ENCODE data around the gene FSTL4. TPM values are rescaled to one million over a fixed set of nuclear protein-coding genes. Genes with fewer than 3 reads are reported as not detected.
"Not testable (repeated sequence)": the region's sequence is repeated elsewhere in the genome, so short reads cannot be mapped to it uniquely, and the experiment has no call there.

FSTL4 gene
- total RNA-seq, 2 donors from 2014 or later = not detected

DNA sequence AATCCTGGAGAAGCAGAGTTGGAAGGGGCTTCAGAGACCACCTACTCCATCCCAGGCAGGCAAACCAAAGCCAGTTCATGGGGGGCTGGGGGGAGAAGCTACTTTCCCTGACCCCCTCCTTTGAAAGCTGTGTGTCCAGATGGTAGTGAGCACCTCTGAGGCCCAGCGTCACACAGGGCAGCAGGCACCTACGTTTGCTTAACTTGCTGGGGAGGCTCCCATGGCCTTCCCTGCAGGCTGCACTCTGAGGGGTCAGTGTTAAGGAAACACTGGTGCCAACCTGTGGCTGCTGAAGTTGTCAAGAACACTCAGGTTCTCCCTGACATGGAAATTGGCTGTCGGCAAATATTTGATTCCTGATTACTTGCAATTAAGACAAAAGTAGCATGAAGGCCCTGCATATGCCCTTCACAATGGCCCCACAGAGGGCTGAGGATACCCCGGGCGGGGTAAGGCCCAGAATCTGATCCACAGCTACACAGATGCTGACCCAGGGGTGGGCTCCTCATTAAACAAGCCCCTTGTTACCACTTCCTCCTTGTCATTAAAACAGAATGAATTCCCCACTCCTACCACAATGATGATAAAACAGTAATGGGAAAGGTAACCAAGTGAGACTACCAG lies 208.5 kb downstream of the FSTL4 start:
- DNase-seq (ENCODE audit: low spot score in 2 of 2) (no peak), ATAC-seq (no peak)
- Mint-ChIP-seq H3K36me3 (no peaks in the 10 kb centered on the region), H3K9me3 (no peaks in the 10 kb centered on the region), H3K27ac (no peak overlapping the region)

GRCh38 chr5:133402775-133403174 lies 209.6 kb downstream of the FSTL4 start:
- Mint-ChIP-seq H3K27ac (no peak overlapping the region), H3K36me3 (no peaks in the 10 kb centered on the region), H3K9me3 (no peaks in the 10 kb centered on the region)
- DNase-seq (ENCODE audit: low spot score in 2 of 2) (no peak), ATAC-seq (no peak)

DNA sequence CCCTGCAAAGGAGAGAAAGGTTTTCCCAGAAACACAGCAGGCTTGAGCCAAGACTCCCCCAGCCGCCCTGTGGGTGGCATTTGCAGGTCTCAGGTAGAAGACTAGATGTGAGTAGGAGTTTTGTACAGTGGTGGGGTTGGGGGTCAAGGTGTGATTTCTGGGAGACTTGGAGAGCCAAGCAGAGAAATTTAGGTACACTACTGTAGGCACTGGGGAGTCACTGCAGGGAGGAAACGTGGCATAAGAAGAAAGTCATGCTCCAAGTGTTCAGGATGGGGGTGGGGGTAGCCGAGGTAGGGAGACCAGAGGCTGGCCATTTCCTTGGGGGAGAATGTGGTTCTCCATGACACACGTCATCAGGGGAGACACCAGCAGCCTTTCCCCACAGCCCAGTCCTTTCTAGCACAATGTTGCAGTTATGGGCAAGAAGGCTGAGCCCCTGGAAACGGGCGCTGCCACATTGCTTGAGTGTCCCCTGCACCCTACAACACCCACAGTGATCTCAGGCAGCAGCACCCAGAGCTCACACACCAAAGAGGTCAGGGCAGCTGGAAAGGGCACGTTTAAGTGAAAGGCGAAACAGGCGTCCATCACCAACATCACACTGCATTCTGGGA lies 210.5 kb downstream of the FSTL4 start:
- no peak for DNase-seq (ENCODE audit: low spot score in 2 of 2)
- no peak for ATAC-seq
- Mint-ChIP-seq H3K27ac (no peak overlapping the region), H3K36me3 (no peaks in the 10 kb centered on the region), H3K9me3 (no peaks in the 10 kb centered on the region)

GRCh38 chr5:133400831-133401351 lies 211.4 kb downstream of the FSTL4 start:
- H3K36me3 Mint-ChIP-seq = peaks cover 0 to under 1% of the 10 kb centered on the region in 2 donors
- no peak overlapping the region for H3K27ac Mint-ChIP-seq
- H3K9me3 Mint-ChIP-seq = no peaks in the 10 kb centered on the region
- ATAC-seq (no peak), DNase-seq (ENCODE audit: low spot score in 2 of 2) (no peak)

DNA sequence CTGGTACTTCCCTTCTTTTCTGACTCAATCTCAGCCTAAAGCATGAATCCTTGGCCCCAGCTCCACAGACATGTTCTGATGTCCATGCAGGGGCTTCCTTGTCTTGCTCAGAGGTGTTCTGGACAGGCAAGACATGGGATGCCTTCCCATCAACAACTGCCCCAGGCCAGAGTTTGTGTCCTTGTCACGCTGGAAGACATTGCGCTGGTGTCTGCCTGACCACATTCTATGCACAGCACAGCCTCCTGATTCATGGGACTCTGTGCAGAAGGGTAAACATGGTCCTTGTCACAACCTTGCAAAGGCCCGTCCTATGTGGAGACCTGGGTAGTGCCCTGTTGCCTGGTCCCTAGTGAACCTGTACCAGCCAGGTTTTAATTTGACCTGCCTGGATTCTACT lies 212.2 kb downstream of the FSTL4 start:
- H3K9me3 Mint-ChIP-seq = peaks cover 0 to 7% of the 10 kb centered on the region in 2 donors
- H3K27ac Mint-ChIP-seq = no peak overlapping the region
- DNase-seq (ENCODE audit: low spot score in 2 of 2) (no peak), ATAC-seq (no peak)
- H3K36me3 Mint-ChIP-seq = peaks cover 0 to 8% of the 10 kb centered on the region in 2 donors

DNA sequence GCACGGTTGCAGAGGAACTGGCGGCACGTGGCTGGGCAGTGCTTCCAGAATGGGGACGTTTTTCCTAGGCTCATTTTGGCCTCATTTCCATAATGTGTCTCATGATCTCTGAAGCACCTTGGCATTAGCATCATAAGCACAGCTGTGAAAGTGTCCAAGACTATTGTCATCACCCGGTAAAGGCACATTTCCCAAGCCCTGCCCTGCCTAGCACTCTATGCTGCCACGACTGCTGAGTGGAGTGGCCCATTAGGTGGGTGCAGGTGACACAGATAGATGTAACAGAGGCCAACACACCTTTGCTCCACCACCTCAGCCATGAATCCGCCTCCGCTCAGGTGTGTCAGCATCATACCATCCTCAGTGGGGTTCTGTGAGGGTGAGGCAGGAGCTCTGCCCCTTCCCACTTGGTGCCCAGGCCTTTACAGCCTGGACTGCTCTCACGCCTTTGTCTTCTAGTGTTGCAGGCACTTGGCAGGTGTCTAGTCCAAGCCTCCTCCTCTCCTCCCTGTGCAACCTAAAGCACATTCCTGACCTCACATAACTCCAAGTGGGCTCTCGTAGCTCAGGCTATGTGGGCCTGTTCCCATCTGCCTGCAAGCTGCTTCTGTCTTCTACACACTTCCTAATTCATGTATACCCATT lies 213.0 kb downstream of the FSTL4 start:
- Mint-ChIP-seq H3K36me3 (peaks cover 0 to 8% of the 10 kb centered on the region in 2 donors), H3K9me3 (peaks cover 0 to 7% of the 10 kb centered on the region in 2 donors), H3K27ac (no peak overlapping the region)
- DNase-seq (ENCODE audit: low spot score in 2 of 2) (no peak), ATAC-seq (no peak)

- peaks cover 0 to 7% of the 10 kb centered on the region in 2 donors for H3K9me3 Mint-ChIP-seq
- peaks cover 0 to 8% of the 10 kb centered on the region in 2 donors for H3K36me3 Mint-ChIP-seq
- peak; percentile 81 to 95 for ATAC-seq
- DNase-seq (ENCODE audit: low spot score in 2 of 2) = peak in 1 of 2 donors; percentile 30
- H3K27ac Mint-ChIP-seq = peak overlapping the region in 1 of 2 donors; percentile 41
These were observed 213.7 kb downstream of the FSTL4 start for GRCh38 chr5:133398646-133399101.

DNA sequence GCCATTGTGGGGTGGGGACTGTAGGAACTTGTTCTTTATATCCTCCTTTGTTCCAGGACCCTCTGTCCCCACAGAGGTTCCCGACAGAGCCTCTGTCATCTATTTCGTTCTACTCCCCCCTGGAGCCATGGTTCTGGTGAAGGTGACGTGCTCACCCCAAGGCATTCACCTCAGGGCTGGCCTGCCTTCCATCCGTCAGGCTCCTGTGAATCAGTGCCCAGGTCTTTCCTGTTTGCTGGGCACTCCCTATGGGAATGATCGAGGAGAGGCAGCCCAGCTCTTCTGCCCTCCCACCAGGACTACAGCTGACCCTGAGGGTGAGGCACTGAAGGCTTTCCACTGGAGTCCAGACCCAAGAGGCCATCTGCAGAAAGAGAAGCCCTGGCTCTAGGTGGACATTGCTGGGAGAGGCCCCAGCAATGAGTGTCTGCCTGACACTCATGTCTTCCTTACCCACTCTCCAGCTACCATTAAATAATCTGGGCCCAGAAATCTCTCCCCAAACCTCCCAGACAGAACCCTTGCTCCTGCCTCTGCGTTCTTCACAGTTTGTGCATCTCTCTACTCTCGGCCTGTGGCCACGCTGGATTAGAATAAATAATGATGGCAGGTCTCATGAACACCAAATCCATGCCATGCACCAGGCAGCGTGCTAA lies 214.2 kb downstream of the FSTL4 start:
- Mint-ChIP-seq H3K27ac (no peak overlapping the region), H3K36me3 (peaks cover 0 to 8% of the 10 kb centered on the region in 2 donors), H3K9me3 (peaks cover 0 to 7% of the 10 kb centered on the region in 2 donors)
- DNase-seq (ENCODE audit: low spot score in 2 of 2) = no peak
- ATAC-seq = no peak

DNA sequence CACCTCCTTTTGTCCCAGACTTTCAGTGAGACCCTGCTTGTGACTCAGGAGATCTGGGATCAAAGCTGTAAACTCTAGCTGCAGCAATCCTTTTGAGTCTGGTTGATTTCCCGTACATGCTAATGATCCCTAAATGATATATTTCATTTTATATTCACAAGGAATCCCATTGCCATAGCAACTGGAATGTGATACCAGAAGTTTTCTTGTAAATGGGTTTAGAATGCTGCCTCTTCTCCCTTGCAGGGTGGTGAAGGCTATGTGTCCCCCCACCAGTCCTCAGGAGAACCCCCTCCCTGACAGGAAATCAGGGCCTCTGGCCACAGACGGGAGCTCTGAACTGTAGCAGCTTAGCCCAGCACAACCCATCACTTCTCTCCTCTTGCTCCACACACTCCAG lies 215.0 kb downstream of the FSTL4 start:
- peaks cover 0 to 8% of the 10 kb centered on the region in 2 donors for H3K36me3 Mint-ChIP-seq
- no peak for ATAC-seq
- no peak overlapping the region for H3K27ac Mint-ChIP-seq
- peaks cover 0 to 7% of the 10 kb centered on the region in 2 donors for H3K9me3 Mint-ChIP-seq
- DNase-seq (ENCODE audit: low spot score in 2 of 2) = no peak

DNA sequence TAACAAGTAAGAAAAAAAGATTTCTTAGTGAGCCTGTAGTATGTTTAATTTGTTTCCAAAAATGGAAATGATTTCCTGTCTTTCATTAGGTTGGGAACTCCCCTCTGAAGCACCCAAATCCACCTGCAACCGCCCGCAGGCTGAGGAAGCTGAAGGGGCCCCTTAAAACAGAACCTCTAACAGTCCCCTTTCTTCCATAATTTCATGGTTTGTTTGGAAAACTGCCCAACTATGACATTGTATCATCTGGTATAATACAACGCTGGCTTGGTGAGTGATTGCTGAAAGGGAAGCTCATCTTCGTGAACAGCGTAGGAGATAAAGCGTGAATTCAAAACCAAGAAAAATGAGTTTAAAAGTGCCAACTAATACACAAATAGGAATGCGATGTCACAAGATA lies 215.5 kb downstream of the FSTL4 start:
- peaks cover 0 to 8% of the 10 kb centered on the region in 2 donors for H3K36me3 Mint-ChIP-seq

GRCh38 chr5:133396187-133396741 lies 216.1 kb downstream of the FSTL4 start:
- peaks cover 0 to 8% of the 10 kb centered on the region in 2 donors for H3K36me3 Mint-ChIP-seq
- peaks cover 0 to 7% of the 10 kb centered on the region in 2 donors for H3K9me3 Mint-ChIP-seq
- H3K27ac Mint-ChIP-seq = no peak overlapping the region
- DNase-seq (ENCODE audit: low spot score in 2 of 2) (no peak), ATAC-seq (no peak)

More for the DNA sequence above, 215.5 kb downstream of the FSTL4 start:
- Mint-ChIP-seq H3K9me3 (peaks cover 0 to 7% of the 10 kb centered on the region in 2 donors), H3K27ac (no peak overlapping the region)
- no peak for DNase-seq (ENCODE audit: low spot score in 2 of 2)
- no peak for ATAC-seq

- DNase-seq (ENCODE audit: low spot score in 2 of 2); ATAC-seq; H3K9me3 Mint-ChIP-seq; H3K36me3 Mint-ChIP-seq; H3K27ac Mint-ChIP-seq: not testable (repeated sequence)
These were observed 217.1 kb downstream of the FSTL4 start for GRCh38 chr5:133395207-133395606.

GRCh38 chr5:133394477-133394817 lies 217.9 kb downstream of the FSTL4 start:
- not testable (repeated sequence) for DNase-seq (ENCODE audit: low spot score in 2 of 2); H3K27ac Mint-ChIP-seq; ATAC-seq; H3K36me3 Mint-ChIP-seq; H3K9me3 Mint-ChIP-seq

GRCh38 chr5:133393776-133394476 lies 218.4 kb downstream of the FSTL4 start:
- no peak for DNase-seq (ENCODE audit: low spot score in 2 of 2)
- no peak overlapping the region for H3K27ac Mint-ChIP-seq
- ATAC-seq = no peak

GRCh38 chr5:133392448-133392847 lies 219.9 kb downstream of the FSTL4 start:
- Mint-ChIP-seq H3K36me3 (peaks cover 0 to 8% of the 10 kb centered on the region in 2 donors), H3K27ac (no peak overlapping the region), H3K9me3 (peaks cover 0 to 7% of the 10 kb centered on the region in 2 donors)
- DNase-seq (ENCODE audit: low spot score in 2 of 2) (peak in 1 of 2 donors; percentile 18), ATAC-seq (no peak)

More at GRCh38 chr5:133393776-133394476, 218.4 kb downstream of the FSTL4 start:
- peaks cover 0 to 8% of the 10 kb centered on the region in 2 donors for H3K36me3 Mint-ChIP-seq
- peaks cover 0 to 7% of the 10 kb centered on the region in 2 donors for H3K9me3 Mint-ChIP-seq
